UCSD-AML1 (cell line): Measurements from ENCODE around the gene IL34.

Experiments
- DNase-seq: peaks from one replicate; lab custom pipeline; 2025; ENCODE audit not compliant: unreplicated experiment; lab: John Stamatoyannopoulos, UW

Gene IL34

GRCh38 chr16:70687671-70688245 is 41.4 kb downstream of the IL34 start:
- DNase-seq = no peak

GRCh38 chr16:70688246-70688742 is 41.9 kb downstream of the IL34 start:
- DNase-seq = no peak

GRCh38 chr16:70689035-70689969 is 42.9 kb downstream of the IL34 start:
- DNase-seq = no peak

GRCh38 chr16:70689970-70690891 is 43.9 kb downstream of the IL34 start:
- DNase-seq = no peak

- DNase-seq = no peak
Observed at GRCh38 chr16:70691223-70692129, 45.1 kb downstream of the IL34 start.

GRCh38 chr16:70692130-70692872 is 45.9 kb downstream of the IL34 start:
- DNase-seq = no peak

GRCh38 chr16:70692873-70693671 is 46.7 kb downstream of the IL34 start:
- DNase-seq = no peak

- DNase-seq = no peak
Observed at GRCh38 chr16:70694088-70694867, 47.9 kb downstream of the IL34 start.

- no peak for DNase-seq
Observed at GRCh38 chr16:70694868-70695218, 48.5 kb downstream of the IL34 start.

- DNase-seq = peak; percentile 88
Observed at GRCh38 chr16:70695331-70696070, 49.1 kb downstream of the IL34 start.

- DNase-seq = no peak
Observed at GRCh38 chr16:70696355-70696754, 50.0 kb downstream of the IL34 start.

- peak; percentile 83 for DNase-seq
Observed at GRCh38 chr16:70696952-70697593, 50.7 kb downstream of the IL34 start.

GRCh38 chr16:70697594-70698170 is 51.3 kb downstream of the IL34 start:
- DNase-seq = peak; percentile 57

- no peak for DNase-seq
Observed at GRCh38 chr16:70698901-70699300, 52.5 kb downstream of the IL34 start.

- DNase-seq = no peak
Observed at GRCh38 chr16:70699696-70700095, 53.3 kb downstream of the IL34 start.
